Neural cell (in vitro differentiated cells): ENCODE results near the gene MTX2.

Source experiments
- EP300 ChIP-seq: fragments of 450-650 bp; conservative IDR thresholded peaks from 2 replicates; pipeline ENCODE4 v1.6.1; 2014; ENCODE audit warnings: antibody characterized with exemption, mild to moderate bottlenecking, moderate library complexity; ENCODE audit not compliant: poor library complexity, severe bottlenecking
- EZH2 ChIP-seq: fragments of 200-600, 300-800 bp; shearing (Covaris generic), sonication (generic); IDR thresholded peaks from 2 replicates; pipeline ENCODE4 v1.6.1; 2014; ENCODE audit warnings: antibody characterized with exemption, low read length, borderline replicate concordance, mild to moderate bottlenecking; ENCODE audit not compliant: insufficient read depth, poor library complexity, severe bottlenecking
- MXI1 ChIP-seq: fragments of 450-650 bp; conservative IDR thresholded peaks from 2 replicates; pipeline ENCODE4 v1.6.1; 2014; ENCODE audit warnings: antibody characterized with exemption, mild to moderate bottlenecking; ENCODE audit not compliant: poor library complexity, severe bottlenecking
- POLR2AphosphoS5 ChIP-seq: IDR thresholded peaks from 2 replicates; pipeline ENCODE4 v1.6.1; 2012
- RAD21 ChIP-seq: fragments of 450-650 bp; conservative IDR thresholded peaks from 2 replicates; pipeline ENCODE4 v1.6.1; 2014; ENCODE audit warnings: antibody characterized with exemption, mild to moderate bottlenecking, moderate library complexity
- SMC3 ChIP-seq: fragments of 450-650 bp; conservative IDR thresholded peaks from 2 replicates; pipeline ENCODE4 v1.6.1; 2014; ENCODE audit warnings: antibody characterized with exemption, mild to moderate bottlenecking, moderate library complexity; ENCODE audit not compliant: poor library complexity
- TAF1 ChIP-seq: IDR thresholded peaks from 2 replicates; pipeline ENCODE4 v1.6.1; 2012; ENCODE audit warnings: low read depth
- TF ChIP-seq, protein P1 (sequence below): IDR thresholded peaks from 2 replicates; pipeline ENCODE4 v1.6.1; 2012; ENCODE audit warnings: borderline replicate concordance
- TF ChIP-seq, protein P2 (sequence below): fragments of 450-650 bp; IDR thresholded peaks from 2 replicates; pipeline ENCODE4 v1.5.1; 2014; ENCODE audit warnings: antibody characterized with exemption, mild to moderate bottlenecking, moderate library complexity; ENCODE audit not compliant: poor library complexity, severe bottlenecking

DNA sequence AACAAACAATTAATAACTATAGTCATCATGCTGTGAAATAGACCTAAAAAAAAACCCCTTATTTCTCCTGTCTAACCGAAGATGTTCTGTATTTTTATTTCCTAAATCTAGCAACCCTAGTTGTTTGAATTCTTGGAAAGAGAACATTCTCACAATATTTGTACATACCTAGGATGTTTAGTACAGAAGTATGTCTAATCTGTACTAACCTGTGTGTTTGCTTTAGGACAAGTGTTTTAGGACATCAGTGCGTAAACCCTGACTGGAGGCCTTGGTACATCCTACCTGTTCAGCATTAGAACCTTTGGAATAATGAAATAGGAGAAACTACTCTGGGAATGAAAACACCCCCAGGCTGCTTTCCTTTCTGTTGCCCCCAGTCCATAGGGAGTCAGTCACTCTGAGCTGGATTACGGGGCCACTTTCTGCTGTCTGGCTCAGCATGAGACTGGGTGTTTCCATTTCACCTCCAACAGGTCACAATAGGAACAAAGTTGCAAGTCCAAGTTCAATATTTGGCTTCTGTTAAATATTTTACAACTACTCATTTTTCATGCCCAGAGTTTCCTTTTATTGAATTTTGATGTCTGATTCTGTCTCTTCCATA is 114.7 kb downstream of the MTX2 start:
- TF ChIP-seq, protein P1, sequence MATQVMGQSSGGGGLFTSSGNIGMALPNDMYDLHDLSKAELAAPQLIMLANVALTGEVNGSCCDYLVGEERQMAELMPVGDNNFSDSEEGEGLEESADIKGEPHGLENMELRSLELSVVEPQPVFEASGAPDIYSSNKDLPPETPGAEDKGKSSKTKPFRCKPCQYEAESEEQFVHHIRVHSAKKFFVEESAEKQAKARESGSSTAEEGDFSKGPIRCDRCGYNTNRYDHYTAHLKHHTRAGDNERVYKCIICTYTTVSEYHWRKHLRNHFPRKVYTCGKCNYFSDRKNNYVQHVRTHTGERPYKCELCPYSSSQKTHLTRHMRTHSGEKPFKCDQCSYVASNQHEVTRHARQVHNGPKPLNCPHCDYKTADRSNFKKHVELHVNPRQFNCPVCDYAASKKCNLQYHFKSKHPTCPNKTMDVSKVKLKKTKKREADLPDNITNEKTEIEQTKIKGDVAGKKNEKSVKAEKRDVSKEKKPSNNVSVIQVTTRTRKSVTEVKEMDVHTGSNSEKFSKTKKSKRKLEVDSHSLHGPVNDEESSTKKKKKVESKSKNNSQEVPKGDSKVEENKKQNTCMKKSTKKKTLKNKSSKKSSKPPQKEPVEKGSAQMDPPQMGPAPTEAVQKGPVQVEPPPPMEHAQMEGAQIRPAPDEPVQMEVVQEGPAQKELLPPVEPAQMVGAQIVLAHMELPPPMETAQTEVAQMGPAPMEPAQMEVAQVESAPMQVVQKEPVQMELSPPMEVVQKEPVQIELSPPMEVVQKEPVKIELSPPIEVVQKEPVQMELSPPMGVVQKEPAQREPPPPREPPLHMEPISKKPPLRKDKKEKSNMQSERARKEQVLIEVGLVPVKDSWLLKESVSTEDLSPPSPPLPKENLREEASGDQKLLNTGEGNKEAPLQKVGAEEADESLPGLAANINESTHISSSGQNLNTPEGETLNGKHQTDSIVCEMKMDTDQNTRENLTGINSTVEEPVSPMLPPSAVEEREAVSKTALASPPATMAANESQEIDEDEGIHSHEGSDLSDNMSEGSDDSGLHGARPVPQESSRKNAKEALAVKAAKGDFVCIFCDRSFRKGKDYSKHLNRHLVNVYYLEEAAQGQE = no peak
- TF ChIP-seq, protein P2, sequence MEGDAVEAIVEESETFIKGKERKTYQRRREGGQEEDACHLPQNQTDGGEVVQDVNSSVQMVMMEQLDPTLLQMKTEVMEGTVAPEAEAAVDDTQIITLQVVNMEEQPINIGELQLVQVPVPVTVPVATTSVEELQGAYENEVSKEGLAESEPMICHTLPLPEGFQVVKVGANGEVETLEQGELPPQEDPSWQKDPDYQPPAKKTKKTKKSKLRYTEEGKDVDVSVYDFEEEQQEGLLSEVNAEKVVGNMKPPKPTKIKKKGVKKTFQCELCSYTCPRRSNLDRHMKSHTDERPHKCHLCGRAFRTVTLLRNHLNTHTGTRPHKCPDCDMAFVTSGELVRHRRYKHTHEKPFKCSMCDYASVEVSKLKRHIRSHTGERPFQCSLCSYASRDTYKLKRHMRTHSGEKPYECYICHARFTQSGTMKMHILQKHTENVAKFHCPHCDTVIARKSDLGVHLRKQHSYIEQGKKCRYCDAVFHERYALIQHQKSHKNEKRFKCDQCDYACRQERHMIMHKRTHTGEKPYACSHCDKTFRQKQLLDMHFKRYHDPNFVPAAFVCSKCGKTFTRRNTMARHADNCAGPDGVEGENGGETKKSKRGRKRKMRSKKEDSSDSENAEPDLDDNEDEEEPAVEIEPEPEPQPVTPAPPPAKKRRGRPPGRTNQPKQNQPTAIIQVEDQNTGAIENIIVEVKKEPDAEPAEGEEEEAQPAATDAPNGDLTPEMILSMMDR = no peak
- TF ChIP-seq EP300 (no peak), POLR2AphosphoS5 (no peak), EZH2 (no peak), RAD21 (no peak), MXI1 (no peak), SMC3 (no peak), TAF1 (no peak)
